DLD1 (cell line): Measurements from ENCODE around the gene HDAC5.
"Not testable (repeated sequence)": the region's sequence is repeated elsewhere in the genome, so short reads cannot be mapped to it uniquely, and the experiment has no call there.

Experiments used
- in situ Hi-C: cut with HindIII; loops from 2 replicates; pipeline ENCODE4 v1.10.0; 2017; ENCODE audit warnings: low sequenced_read_pairs

The HDAC5 gene

DNA sequence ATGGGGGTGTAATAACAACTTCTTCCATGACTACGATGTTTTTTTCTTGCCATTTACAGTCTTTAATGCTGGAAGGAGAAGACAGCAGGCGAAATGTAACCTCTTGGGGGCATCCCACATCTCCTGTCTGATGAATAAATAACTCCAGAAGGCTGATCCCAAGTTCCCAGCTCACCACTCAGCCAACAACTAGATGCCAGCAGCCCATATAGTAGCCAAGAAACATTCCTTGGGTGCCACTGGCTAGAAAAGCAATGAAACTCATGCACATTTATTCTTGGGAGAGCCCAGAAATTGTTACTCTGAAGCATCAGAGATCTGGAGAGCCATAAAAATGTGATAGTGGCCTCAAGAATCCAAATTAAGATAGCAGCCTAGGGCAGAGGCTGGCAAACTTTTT, 86.0 kb downstream of the HDAC5 start:
- in situ Hi-C loops, result no loop called here

- in situ Hi-C loops, result not testable (repeated sequence)
Measured at GRCh38 chr17:44034688-44035087, 88.8 kb downstream of the HDAC5 start.

DNA sequence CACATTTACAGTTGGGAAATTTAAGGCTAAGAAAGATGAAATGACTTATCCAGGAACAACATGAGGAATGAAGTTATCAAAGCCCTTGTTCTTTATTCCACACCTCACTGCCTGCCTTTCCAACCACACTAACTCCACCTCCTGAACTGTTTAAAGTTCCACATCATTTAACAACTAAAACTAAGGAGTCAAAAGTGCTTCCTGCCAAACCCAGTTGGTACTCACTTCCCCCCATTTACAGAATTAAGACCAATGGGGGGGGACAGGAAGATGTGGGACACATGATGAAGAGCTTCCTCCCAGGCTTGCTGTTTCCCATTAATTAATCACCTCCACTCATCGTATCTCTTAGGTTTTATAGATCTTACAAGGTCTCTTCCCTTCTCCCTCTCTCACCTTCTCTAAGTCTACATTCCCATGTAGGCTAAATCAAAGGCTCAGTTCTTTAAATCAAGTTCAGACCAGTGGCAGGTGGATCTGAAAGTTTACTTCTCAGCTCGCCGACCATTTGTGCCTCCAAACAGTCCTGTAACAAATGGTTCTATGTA, 89.5 kb downstream of the HDAC5 start:
- in situ Hi-C loops, result no loop called here

- in situ Hi-C loops, result no loop called here
Measured at GRCh38 chr17:44030482-44030881, 93.0 kb downstream of the HDAC5 start.

GRCh38 chr17:44029736-44030135, 93.7 kb downstream of the HDAC5 start:
- in situ Hi-C loops, result no loop called here
